DND-41 (cell line): ENCODE results near the gene VARS1.
"Not testable (repeated sequence)": the region's sequence is repeated elsewhere in the genome, so short reads cannot be mapped to it uniquely, and the experiment has no call there.

Experiments
- CTCF ChIP-seq: IDR thresholded peaks from 2 replicates; pipeline ENCODE4 v1.5.1; 2012; ENCODE audit warnings: borderline replicate concordance, low read length, moderate library complexity, mild to moderate bottlenecking; ENCODE audit not compliant: poor library complexity, severe bottlenecking; ENCODE audit errors: extremely low read depth
- EZH2 ChIP-seq: IDR thresholded peaks from 3 replicates; pipeline ENCODE4 v1.6.1; 2012; ENCODE audit warnings: borderline replicate concordance, low read depth, mild to moderate bottlenecking, moderate library complexity, low read length, inconsistent platforms; ENCODE audit not compliant: severe bottlenecking

- TF ChIP-seq EZH2, CTCF: not testable (repeated sequence)
Measured at GRCh38 chr6:31793927-31794245, 1.7 kb downstream of the VARS1 start.
